GM15510 (cell line): ENCODE data around the gene PRKAG2.

Experiments used
- POLR2A ChIP-seq: IDR thresholded peaks from 3 replicates; pipeline ENCODE4 v1.6.1; 2011; ENCODE audit warnings: borderline replicate concordance; ENCODE audit not compliant: insufficient read length; ENCODE audit errors: extremely low read depth

Gene PRKAG2

GRCh38 chr7:151894111-151895007 lies 17.4 kb upstream of the PRKAG2 start:
- TF ChIP-seq POLR2A: no peak

- TF ChIP-seq POLR2A: no peak
These were observed 16.5 kb upstream of the PRKAG2 start for GRCh38 chr7:151893405-151893923.

GRCh38 chr7:151891753-151892152 lies 14.8 kb upstream of the PRKAG2 start:
- TF ChIP-seq POLR2A: no peak

GRCh38 chr7:151891182-151891581 lies 14.3 kb upstream of the PRKAG2 start:
- no peak for TF ChIP-seq POLR2A

- no peak for TF ChIP-seq POLR2A
These were observed 13.6 kb upstream of the PRKAG2 start for GRCh38 chr7:151890355-151891004.

- no peak for TF ChIP-seq POLR2A
These were observed 12.8 kb upstream of the PRKAG2 start for GRCh38 chr7:151889406-151890354.

- no peak for TF ChIP-seq POLR2A
These were observed 11.5 kb upstream of the PRKAG2 start for GRCh38 chr7:151888079-151889067.

- no peak for TF ChIP-seq POLR2A
These were observed 9.9 kb upstream of the PRKAG2 start for GRCh38 chr7:151886783-151887182.

GRCh38 chr7:151885202-151885580 lies 8.3 kb upstream of the PRKAG2 start:
- TF ChIP-seq POLR2A: no peak

- no peak for TF ChIP-seq POLR2A
These were observed 7.6 kb upstream of the PRKAG2 start for GRCh38 chr7:151884312-151885201.

GRCh38 chr7:151883857-151884256 lies 6.9 kb upstream of the PRKAG2 start:
- TF ChIP-seq POLR2A: no peak

- TF ChIP-seq POLR2A: no peak
These were observed 5.8 kb upstream of the PRKAG2 start for GRCh38 chr7:151882734-151883133.
